ENCODE results near the gene SCD5. TPM values are rescaled to one million over a fixed set of nuclear protein-coding genes. Genes with fewer than 3 reads are reported as not detected.

Gene SCD5
- total and polyA plus RNA-seq, 2 of the 13 experiments (the other 11 are each of a cell fraction or from before 2014, with no cell fraction given) = not detected

GRCh38 chr4:82630079-82630478, 168.5 kb downstream of the SCD5 start:
- BruUV-seq (replicated peaks) = no TSS peak
- no peak for FAIRE-seq
- Histone ChIP-seq H2AFZ (ENCODE audit: low read length) (no peak overlapping the region), H3K9me3 (ENCODE audit: low read length) (no peaks in the 10 kb centered on the region), H3K27me3 (ENCODE audit: control insufficient read depth in 1 of 2, insufficient read depth in 2 of 2, low read length in 2 of 2) (0 out of 5 replicates have a peak, but pooled peaks cover 0 to 1% of the 10 kb centered on the region in 2 experiments), H3K4me3 (replicated peaks in 1 of 3; ENCODE audit: insufficient read depth in 1 of 3, low read depth in 2 of 3, low read length in 3 of 3) (no peak overlapping the region), H3K9ac (ENCODE audit: insufficient read depth, low read depth, low read length) (no peak overlapping the region), H3K36me3 (replicated peaks in 1 of 2; ENCODE audit: control insufficient read depth in 1 of 2, insufficient read depth in 2 of 2, low read length in 2 of 2) (no peaks in the 10 kb centered on the region), H3K4me2 (ENCODE audit: low read depth, low read length) (no peak overlapping the region), H3K4me1 (ENCODE audit: insufficient read depth, low read length) (peaks cover 26% of the 10 kb centered on the region), H3K27ac (ENCODE audit: extremely low read length, insufficient read depth, low read length) (no peak overlapping the region), H3K79me2 (ENCODE audit: insufficient read depth, low read length) (no peaks in the 10 kb centered on the region), H4K20me1 (ENCODE audit: insufficient read depth, low read length) (no peaks in the 10 kb centered on the region)
- in situ Hi-C loops (cut with HindIII; ENCODE audit: extremely low pct_ligation_motif_present, low pct_unique_long_range_greater_than_20kb) (no loop called here), intact Hi-C loops (cut with micrococcal nuclease; ENCODE audit: unreplicated experiment) (no loop called here)
- DNase-seq (ENCODE audit: low spot score) = no peak
- WGBS (ENCODE audit: low lambda C conversion rate) = 0% methylated on average over 1 of the region's 1 CpG
- no peak for TF ChIP-seq SMAD3 (CRISPR knock-in tag; IDR thresholded peaks at IDR 0.05)
- TF ChIP-seq HDAC6 (IDR thresholded peaks at IDR 0.05; ENCODE audit: low read depth, low read length) = no peak
- CTCF ChIA-PET (ENCODE audit: low intra/inter-chr PET ratio, low total read pairs) = no interaction called here
- no peak for ATAC-seq
- POLR2A ChIA-PET = no interaction called here

- H3K79me2 ChIP-seq (ENCODE audit: insufficient read depth, low read length) = no peaks in the 10 kb centered on the region
- no peak overlapping the region for H3K4me2 ChIP-seq (ENCODE audit: low read depth, low read length)
- ChIA-PET POLR2A (no interaction called here), CTCF (ENCODE audit: low intra/inter-chr PET ratio, low total read pairs) (no interaction called here)
- in situ Hi-C loops (cut with HindIII; ENCODE audit: extremely low pct_ligation_motif_present, low pct_unique_long_range_greater_than_20kb) = no loop called here
- H3K27ac ChIP-seq (ENCODE audit: extremely low read length, insufficient read depth, low read length) = no peak overlapping the region
- no peak overlapping the region for H3K4me3 ChIP-seq (replicated peaks in 1 of 3; ENCODE audit: insufficient read depth in 1 of 3, low read depth in 2 of 3, low read length in 3 of 3)
- no TSS peak for BruUV-seq (replicated peaks)
- H3K4me1 ChIP-seq (ENCODE audit: insufficient read depth, low read length) = peaks cover 26% of the 10 kb centered on the region
- H4K20me1 ChIP-seq (ENCODE audit: insufficient read depth, low read length) = no peaks in the 10 kb centered on the region
- TF ChIP-seq PBX2 (CRISPR knock-in tag; IDR thresholded peaks at IDR 0.05) (no peak), ZNF678 (CRISPR knock-in tag; IDR thresholded peaks at IDR 0.05) (no peak), ZBTB21 (CRISPR knock-in tag; IDR thresholded peaks at IDR 0.05) (no peak), TOE1 (CRISPR knock-in tag; IDR thresholded peaks at IDR 0.05) (no peak), CREB1 (IDR thresholded peaks at IDR 0.05) (no peak), CREB1 (CRISPR knock-in tag; IDR thresholded peaks at IDR 0.05) (no peak), ZEB1 (IDR thresholded peaks at IDR 0.05; ENCODE audit: insufficient replicate concordance, low read depth) (no peak), ZBTB42 (CRISPR knock-in tag; IDR thresholded peaks at IDR 0.05) (no peak), NFIC (IDR thresholded peaks at IDR 0.05; ENCODE audit: low read length) (no peak), ZFP36 (IDR thresholded peaks at IDR 0.05; ENCODE audit: borderline replicate concordance, low read depth, low read length, partially characterized antibody) (no peak), ZNF660 (CRISPR knock-in tag; IDR thresholded peaks at IDR 0.05; ENCODE audit: borderline replicate concordance, low read depth) (no peak)
- no peak overlapping the region for H2AFZ ChIP-seq (ENCODE audit: low read length)
- intact Hi-C loops (cut with micrococcal nuclease; ENCODE audit: unreplicated experiment) = no loop called here
- H3K9me3 ChIP-seq (ENCODE audit: low read length) = no peaks in the 10 kb centered on the region
- ATAC-seq (no peak), DNase-seq (ENCODE audit: low spot score) (no peak), FAIRE-seq (no peak)
- H3K36me3 ChIP-seq (replicated peaks in 1 of 2; ENCODE audit: control insufficient read depth in 1 of 2, insufficient read depth in 2 of 2, low read length in 2 of 2) = no peaks in the 10 kb centered on the region
- no peak overlapping the region for H3K9ac ChIP-seq (ENCODE audit: insufficient read depth, low read depth, low read length)
- 3% methylated on average over 2 of the region's 2 CpGs for WGBS (ENCODE audit: low lambda C conversion rate)
- H3K27me3 ChIP-seq (ENCODE audit: control insufficient read depth in 1 of 2, insufficient read depth in 2 of 2, low read length in 2 of 2) = 0 out of 5 replicates have a peak, but pooled peaks cover 0 to 1% of the 10 kb centered on the region in 2 experiments
Observed at GRCh38 chr4:82629238-82630000, 169.2 kb downstream of the SCD5 start.
